WTC11 (cell line): ENCODE measurements around the gene CLCN7.

ENCODE experiments used
- SP1 ChIP-seq: sonication (generic); formaldehyde crosslinking; conservative IDR thresholded peaks from 2 replicates; pipeline ENCODE4 v1.8.1; 2022; ENCODE audit warnings: missing genetic modification reagents
- TP53 ChIP-seq: sonication (generic); formaldehyde crosslinking; IDR thresholded peaks from 2 replicates; pipeline ENCODE4 v1.8.1; 2023; ENCODE audit warnings: mild to moderate bottlenecking, missing genetic modification reagents
- TF ChIP-seq, protein P1 (sequence below): sonication (generic); formaldehyde crosslinking; IDR thresholded peaks from 2 replicates; pipeline ENCODE4 v1.8.1; 2023; ENCODE audit warnings: mild to moderate bottlenecking, missing genetic modification reagents, borderline replicate concordance
- TF ChIP-seq, protein P2 (sequence below): fragments of 200-600 bp; IDR thresholded peaks from 2 replicates; pipeline ENCODE4 v1.8.0; 2022; ENCODE audit warnings: antibody characterized with exemption
- TF ChIP-seq, protein P3 (sequence below): sonication (generic); formaldehyde crosslinking; IDR thresholded peaks from 2 replicates; pipeline ENCODE4 v1.8.0; 2022; ENCODE audit warnings: mild to moderate bottlenecking, missing genetic modification reagents
- TF ChIP-seq, protein P4 (sequence below): sonication (generic); formaldehyde crosslinking; IDR thresholded peaks from 2 replicates; pipeline ENCODE4 v1.8.0; 2022; ENCODE audit warnings: missing genetic modification reagents
- TF ChIP-seq, protein P5 (sequence below): sonication (generic); formaldehyde crosslinking; IDR thresholded peaks from 2 replicates; pipeline ENCODE4 v1.8.1; 2023; ENCODE audit warnings: mild to moderate bottlenecking, missing genetic modification reagents

DNA sequence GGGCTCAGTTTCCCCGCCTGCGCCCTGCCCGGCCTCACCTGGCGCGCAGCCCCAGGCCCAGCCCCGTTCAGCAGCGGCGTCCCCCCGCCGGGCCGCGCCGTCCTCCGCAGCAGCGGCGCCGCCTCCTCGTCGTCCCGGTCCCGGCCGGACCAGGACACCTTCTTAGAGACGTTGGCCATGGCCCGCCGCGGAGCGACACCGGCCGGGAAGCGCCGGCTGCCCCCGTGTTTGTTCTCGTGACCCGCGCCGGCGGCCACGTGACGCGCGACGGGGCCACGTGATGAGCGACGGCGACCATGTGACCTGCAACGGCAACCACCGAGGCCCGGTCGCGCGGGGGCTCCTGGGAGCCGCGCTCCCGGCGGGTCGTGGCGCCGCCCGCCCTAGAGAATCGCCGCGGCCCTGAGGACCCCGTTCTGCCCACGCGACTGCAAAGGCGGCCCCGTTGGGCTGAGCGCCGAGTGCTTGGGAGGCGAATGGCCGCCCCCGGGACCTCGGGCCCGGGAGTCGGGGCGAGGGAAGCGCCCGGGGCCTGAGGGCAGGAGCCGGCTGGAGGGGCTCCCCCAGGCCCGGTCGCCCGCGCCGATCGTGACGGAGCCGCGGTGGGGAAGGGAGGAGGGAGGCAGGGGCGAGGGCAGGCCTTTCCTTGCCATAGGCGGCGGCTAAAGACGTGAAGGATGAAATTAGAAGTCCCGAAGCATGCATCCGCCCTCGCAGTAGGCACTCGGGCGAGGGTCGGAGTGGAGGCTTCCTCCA is at the start of gene CLCN7:
- TF ChIP-seq, protein P1, sequence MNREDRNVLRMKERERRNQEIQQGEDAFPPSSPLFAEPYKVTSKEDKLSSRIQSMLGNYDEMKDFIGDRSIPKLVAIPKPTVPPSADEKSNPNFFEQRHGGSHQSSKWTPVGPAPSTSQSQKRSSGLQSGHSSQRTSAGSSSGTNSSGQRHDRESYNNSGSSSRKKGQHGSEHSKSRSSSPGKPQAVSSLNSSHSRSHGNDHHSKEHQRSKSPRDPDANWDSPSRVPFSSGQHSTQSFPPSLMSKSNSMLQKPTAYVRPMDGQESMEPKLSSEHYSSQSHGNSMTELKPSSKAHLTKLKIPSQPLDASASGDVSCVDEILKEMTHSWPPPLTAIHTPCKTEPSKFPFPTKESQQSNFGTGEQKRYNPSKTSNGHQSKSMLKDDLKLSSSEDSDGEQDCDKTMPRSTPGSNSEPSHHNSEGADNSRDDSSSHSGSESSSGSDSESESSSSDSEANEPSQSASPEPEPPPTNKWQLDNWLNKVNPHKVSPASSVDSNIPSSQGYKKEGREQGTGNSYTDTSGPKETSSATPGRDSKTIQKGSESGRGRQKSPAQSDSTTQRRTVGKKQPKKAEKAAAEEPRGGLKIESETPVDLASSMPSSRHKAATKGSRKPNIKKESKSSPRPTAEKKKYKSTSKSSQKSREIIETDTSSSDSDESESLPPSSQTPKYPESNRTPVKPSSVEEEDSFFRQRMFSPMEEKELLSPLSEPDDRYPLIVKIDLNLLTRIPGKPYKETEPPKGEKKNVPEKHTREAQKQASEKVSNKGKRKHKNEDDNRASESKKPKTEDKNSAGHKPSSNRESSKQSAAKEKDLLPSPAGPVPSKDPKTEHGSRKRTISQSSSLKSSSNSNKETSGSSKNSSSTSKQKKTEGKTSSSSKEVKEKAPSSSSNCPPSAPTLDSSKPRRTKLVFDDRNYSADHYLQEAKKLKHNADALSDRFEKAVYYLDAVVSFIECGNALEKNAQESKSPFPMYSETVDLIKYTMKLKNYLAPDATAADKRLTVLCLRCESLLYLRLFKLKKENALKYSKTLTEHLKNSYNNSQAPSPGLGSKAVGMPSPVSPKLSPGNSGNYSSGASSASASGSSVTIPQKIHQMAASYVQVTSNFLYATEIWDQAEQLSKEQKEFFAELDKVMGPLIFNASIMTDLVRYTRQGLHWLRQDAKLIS = 0 out of 2 replicates have a peak, but pooled peaks have one; percentile 63
- peak; percentile 85 for TF ChIP-seq SP1
- TF ChIP-seq, protein P2, sequence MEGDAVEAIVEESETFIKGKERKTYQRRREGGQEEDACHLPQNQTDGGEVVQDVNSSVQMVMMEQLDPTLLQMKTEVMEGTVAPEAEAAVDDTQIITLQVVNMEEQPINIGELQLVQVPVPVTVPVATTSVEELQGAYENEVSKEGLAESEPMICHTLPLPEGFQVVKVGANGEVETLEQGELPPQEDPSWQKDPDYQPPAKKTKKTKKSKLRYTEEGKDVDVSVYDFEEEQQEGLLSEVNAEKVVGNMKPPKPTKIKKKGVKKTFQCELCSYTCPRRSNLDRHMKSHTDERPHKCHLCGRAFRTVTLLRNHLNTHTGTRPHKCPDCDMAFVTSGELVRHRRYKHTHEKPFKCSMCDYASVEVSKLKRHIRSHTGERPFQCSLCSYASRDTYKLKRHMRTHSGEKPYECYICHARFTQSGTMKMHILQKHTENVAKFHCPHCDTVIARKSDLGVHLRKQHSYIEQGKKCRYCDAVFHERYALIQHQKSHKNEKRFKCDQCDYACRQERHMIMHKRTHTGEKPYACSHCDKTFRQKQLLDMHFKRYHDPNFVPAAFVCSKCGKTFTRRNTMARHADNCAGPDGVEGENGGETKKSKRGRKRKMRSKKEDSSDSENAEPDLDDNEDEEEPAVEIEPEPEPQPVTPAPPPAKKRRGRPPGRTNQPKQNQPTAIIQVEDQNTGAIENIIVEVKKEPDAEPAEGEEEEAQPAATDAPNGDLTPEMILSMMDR = no peak
- TF ChIP-seq, protein P3, sequence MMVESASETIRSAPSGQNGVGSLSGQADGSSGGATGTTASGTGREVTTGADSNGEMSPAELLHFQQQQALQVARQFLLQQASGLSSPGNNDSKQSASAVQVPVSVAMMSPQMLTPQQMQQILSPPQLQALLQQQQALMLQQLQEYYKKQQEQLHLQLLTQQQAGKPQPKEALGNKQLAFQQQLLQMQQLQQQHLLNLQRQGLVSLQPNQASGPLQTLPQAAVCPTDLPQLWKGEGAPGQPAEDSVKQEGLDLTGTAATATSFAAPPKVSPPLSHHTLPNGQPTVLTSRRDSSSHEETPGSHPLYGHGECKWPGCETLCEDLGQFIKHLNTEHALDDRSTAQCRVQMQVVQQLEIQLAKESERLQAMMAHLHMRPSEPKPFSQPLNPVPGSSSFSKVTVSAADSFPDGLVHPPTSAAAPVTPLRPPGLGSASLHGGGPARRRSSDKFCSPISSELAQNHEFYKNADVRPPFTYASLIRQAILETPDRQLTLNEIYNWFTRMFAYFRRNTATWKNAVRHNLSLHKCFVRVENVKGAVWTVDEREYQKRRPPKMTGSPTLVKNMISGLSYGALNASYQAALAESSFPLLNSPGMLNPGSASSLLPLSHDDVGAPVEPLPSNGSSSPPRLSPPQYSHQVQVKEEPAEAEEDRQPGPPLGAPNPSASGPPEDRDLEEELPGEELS = peak; percentile 97
- TF ChIP-seq, protein P4, sequence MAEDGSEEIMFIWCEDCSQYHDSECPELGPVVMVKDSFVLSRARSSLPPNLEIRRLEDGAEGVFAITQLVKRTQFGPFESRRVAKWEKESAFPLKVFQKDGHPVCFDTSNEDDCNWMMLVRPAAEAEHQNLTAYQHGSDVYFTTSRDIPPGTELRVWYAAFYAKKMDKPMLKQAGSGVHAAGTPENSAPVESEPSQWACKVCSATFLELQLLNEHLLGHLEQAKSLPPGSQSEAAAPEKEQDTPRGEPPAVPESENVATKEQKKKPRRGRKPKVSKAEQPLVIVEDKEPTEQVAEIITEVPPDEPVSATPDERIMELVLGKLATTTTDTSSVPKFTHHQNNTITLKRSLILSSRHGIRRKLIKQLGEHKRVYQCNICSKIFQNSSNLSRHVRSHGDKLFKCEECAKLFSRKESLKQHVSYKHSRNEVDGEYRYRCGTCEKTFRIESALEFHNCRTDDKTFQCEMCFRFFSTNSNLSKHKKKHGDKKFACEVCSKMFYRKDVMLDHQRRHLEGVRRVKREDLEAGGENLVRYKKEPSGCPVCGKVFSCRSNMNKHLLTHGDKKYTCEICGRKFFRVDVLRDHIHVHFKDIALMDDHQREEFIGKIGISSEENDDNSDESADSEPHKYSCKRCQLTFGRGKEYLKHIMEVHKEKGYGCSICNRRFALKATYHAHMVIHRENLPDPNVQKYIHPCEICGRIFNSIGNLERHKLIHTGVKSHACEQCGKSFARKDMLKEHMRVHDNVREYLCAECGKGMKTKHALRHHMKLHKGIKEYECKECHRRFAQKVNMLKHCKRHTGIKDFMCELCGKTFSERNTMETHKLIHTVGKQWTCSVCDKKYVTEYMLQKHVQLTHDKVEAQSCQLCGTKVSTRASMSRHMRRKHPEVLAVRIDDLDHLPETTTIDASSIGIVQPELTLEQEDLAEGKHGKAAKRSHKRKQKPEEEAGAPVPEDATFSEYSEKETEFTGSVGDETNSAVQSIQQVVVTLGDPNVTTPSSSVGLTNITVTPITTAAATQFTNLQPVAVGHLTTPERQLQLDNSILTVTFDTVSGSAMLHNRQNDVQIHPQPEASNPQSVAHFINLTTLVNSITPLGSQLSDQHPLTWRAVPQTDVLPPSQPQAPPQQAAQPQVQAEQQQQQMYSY (CRISPR knock-in tag) = peak; percentile 59
- peak; percentile 96 for TF ChIP-seq TP53
- TF ChIP-seq, protein P5, sequence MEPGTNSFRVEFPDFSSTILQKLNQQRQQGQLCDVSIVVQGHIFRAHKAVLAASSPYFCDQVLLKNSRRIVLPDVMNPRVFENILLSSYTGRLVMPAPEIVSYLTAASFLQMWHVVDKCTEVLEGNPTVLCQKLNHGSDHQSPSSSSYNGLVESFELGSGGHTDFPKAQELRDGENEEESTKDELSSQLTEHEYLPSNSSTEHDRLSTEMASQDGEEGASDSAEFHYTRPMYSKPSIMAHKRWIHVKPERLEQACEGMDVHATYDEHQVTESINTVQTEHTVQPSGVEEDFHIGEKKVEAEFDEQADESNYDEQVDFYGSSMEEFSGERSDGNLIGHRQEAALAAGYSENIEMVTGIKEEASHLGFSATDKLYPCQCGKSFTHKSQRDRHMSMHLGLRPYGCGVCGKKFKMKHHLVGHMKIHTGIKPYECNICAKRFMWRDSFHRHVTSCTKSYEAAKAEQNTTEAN (CRISPR knock-in tag) = peak; percentile 86; the same call in 1 of the 2 replicates
